Measurements from ENCODE around the gene PIGZ. TPM values are rescaled to one million over a fixed set of nuclear protein-coding genes. Genes with fewer than 3 reads are reported as not detected.

PIGZ gene
- total RNA-seq, 1 donor from 2014 or later: 9.8 TPM

- intact Hi-C loops (cut with DNase I): loop anchor here (10.0 kb wide), 1 partner anchor 176 kb away; no protein-coding TSS in a partner anchor
Observed at GRCh38 chr3:197008436-197009209, 40.0 kb upstream of the PIGZ start.

GRCh38 chr3:197007953-197008352 is 39.3 kb upstream of the PIGZ start:
- Histone ChIP-seq H3K9me3 (no peaks in the 10 kb centered on the region), H3K27ac (no peak overlapping the region), H3K4me3 (no peak overlapping the region), H3K36me3 (no peaks in the 10 kb centered on the region), H3K4me1 (peaks cover 15% of the 10 kb centered on the region), H3K27me3 (no peaks in the 10 kb centered on the region)
- intact Hi-C loops (cut with DNase I): loop anchor here (10.0 kb wide), 1 partner anchor 177 kb away; no protein-coding TSS in a partner anchor
- TF ChIP-seq, protein P1, sequence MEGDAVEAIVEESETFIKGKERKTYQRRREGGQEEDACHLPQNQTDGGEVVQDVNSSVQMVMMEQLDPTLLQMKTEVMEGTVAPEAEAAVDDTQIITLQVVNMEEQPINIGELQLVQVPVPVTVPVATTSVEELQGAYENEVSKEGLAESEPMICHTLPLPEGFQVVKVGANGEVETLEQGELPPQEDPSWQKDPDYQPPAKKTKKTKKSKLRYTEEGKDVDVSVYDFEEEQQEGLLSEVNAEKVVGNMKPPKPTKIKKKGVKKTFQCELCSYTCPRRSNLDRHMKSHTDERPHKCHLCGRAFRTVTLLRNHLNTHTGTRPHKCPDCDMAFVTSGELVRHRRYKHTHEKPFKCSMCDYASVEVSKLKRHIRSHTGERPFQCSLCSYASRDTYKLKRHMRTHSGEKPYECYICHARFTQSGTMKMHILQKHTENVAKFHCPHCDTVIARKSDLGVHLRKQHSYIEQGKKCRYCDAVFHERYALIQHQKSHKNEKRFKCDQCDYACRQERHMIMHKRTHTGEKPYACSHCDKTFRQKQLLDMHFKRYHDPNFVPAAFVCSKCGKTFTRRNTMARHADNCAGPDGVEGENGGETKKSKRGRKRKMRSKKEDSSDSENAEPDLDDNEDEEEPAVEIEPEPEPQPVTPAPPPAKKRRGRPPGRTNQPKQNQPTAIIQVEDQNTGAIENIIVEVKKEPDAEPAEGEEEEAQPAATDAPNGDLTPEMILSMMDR (IDR thresholded peaks at IDR 0.05): no peak
- TF ChIP-seq POLR2A (IDR thresholded peaks at IDR 0.05): no peak
- no peak for DNase-seq (ENCODE audit: extremely low spot score in 2 of 2)

More at GRCh38 chr3:197008436-197009209, 40.0 kb upstream of the PIGZ start:
- TF ChIP-seq, protein P1 (IDR thresholded peaks at IDR 0.05): no peak
- no peak for TF ChIP-seq POLR2AphosphoS5 (IDR thresholded peaks at IDR 0.05; ENCODE audit: insufficient read depth in 1 of 2, low read depth in 1 of 2)
- no peak for TF ChIP-seq POLR2A (IDR thresholded peaks at IDR 0.05)
- Histone ChIP-seq H3K9me3 (no peaks in the 10 kb centered on the region), H3K4me3 (no peak overlapping the region), H3K4me1 (peaks cover 13% of the 10 kb centered on the region), H3K36me3 (no peaks in the 10 kb centered on the region), H3K27me3 (no peaks in the 10 kb centered on the region), H3K27ac (no peak overlapping the region)
- DNase-seq (ENCODE audit: extremely low spot score in 2 of 2): no peak

DNA sequence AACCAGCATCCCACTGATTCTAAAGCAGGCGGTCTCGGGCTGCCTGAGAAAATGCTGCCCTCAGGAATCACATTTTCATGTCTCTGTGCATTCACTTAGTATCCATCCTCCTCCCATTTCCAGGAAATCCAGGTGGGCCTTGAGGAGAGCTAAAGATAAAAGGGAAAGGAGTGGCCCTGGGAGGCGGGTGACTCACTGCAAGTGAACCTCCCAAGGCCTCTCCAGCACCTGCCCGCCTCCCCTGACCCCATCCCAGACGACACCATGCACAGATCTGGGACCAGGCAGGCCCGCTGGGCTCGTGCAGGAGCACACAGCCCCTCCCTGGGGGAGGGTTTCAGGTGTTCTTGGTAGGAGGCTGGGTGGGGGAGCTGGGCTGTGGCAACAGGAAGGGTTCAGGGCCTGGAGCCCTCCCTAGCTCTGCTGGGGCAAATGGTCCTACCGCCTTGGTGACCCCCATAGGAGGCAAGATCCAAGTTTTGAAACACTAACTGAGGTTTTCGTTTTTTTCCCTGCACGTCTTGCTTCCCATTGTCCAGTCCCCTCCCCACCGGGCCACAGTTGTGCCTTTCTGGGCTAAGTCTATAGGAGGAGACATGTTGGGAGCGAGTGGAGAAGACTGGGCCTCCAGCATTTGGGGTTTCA is 38.8 kb upstream of the PIGZ start:
- Histone ChIP-seq H3K9me3 (no peaks in the 10 kb centered on the region), H3K4me1 (peaks cover 17% of the 10 kb centered on the region), H3K4me3 (no peak overlapping the region), H3K27ac (no peak overlapping the region), H3K36me3 (no peaks in the 10 kb centered on the region), H3K27me3 (no peaks in the 10 kb centered on the region)
- intact Hi-C loops (cut with DNase I): loop anchor here (10.0 kb wide), 1 partner anchor 177 kb away; no protein-coding TSS in a partner anchor
- DNase-seq (ENCODE audit: extremely low spot score in 2 of 2): no peak
- TF ChIP-seq, protein P1 (IDR thresholded peaks at IDR 0.05): no peak
- TF ChIP-seq POLR2AphosphoS5 (IDR thresholded peaks at IDR 0.05; ENCODE audit: insufficient read depth in 1 of 2, low read depth in 1 of 2) (no peak), POLR2A (IDR thresholded peaks at IDR 0.05) (no peak)

- no peaks in the 10 kb centered on the region for H3K9me3 ChIP-seq
- TF ChIP-seq POLR2AphosphoS5 (IDR thresholded peaks at IDR 0.05; ENCODE audit: insufficient read depth in 1 of 2, low read depth in 1 of 2): no peak
- TF ChIP-seq, protein P1 (IDR thresholded peaks at IDR 0.05): no peak
- TF ChIP-seq POLR2A (IDR thresholded peaks at IDR 0.05): no peak
- H3K27me3 ChIP-seq: no peaks in the 10 kb centered on the region
- H3K36me3 ChIP-seq: no peaks in the 10 kb centered on the region
- DNase-seq (ENCODE audit: extremely low spot score in 2 of 2): no peak
- intact Hi-C loops (cut with DNase I): loop anchor here (10.0 kb wide), 1 partner anchor 178 kb away; no protein-coding TSS in a partner anchor
- H3K4me1 ChIP-seq: peaks cover 20% of the 10 kb centered on the region
- H3K4me3 ChIP-seq: no peak overlapping the region
- no peak overlapping the region for H3K27ac ChIP-seq
Observed at GRCh38 chr3:197006860-197007259, 38.2 kb upstream of the PIGZ start.
